GM21367 (cell line): ENCODE data around the gene KTI12.
"Not testable (repeated sequence)": the region's sequence is repeated elsewhere in the genome, so short reads cannot be mapped to it uniquely, and the experiment has no call there.

ENCODE experiments used
- ATAC-seq: cut with Tn5 transposase; IDR thresholded peaks from one replicate; pipeline ENCODE4 v1.9.1; 2021; ENCODE audit not compliant: unreplicated experiment

KTI12 gene

DNA sequence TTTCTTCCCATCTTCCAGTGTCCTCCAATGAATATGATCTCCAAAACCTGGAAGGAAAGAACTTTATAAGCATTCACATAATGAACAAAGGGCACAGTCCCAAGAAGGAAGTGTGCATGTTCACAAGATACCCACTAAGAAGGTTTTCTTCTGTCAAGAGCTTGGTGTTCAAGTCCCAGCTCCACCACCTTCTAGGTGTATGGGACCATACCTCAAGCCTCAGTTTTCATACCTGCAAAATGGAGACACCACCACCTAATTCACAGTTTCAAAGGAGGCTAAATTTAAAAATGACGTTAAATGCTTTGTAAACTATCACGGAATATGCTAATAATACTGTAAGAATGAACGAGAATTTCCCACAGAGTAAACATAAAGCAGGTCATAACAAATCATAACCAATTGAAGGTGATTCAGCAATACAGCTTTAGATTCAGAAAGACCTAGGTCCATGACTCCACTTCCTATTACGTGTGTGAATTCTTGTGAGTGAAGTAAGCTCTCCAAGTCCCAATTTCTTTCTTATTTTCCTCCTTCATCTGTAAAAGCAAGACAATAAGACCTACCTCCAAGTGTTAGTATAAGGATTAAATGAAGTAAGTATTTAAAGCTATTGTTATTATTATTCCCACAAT lies 8.1 kb upstream of the KTI12 start:
- ATAC-seq: no peak

DNA sequence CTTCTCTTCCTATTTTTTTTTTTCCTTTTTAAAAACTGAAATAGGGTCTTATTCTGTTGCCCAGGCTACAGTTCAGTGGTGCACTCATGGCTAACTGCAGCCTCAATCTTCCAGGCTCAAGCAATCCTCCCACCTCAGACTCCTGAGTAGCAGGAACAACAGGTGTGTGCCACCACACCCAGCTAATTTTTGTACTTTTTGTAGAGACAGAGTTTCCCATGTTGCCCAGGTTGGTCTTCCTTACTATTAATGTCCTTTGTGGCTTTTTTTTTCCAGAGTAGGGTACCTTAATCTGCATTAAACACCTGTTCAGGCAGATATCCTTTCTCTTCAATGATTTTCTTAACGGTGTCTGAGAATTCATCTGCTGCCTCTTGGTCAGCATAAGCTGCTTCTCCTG lies 4.3 kb upstream of the KTI12 start:
- no peak for ATAC-seq

DNA sequence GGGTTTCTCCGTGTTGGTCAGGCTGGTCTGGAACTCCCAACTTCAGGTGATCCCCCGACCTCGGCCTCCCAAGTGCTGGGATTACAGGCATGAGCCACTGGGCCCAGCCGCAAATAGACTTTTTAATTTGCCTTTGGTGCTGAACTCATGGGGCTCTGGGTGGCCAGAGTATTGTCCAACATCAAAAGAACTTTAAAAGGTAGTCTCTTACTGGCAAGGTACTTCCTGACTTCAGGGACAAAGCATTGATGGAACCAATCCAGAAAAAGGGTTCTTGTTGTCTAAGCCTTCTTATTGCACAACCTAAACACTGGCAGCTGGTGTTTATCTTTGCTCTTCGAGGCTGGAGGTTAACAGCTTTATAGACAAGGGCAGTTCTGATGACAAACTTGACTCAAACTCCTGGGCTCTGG lies 3.8 kb upstream of the KTI12 start:
- ATAC-seq: no peak

DNA sequence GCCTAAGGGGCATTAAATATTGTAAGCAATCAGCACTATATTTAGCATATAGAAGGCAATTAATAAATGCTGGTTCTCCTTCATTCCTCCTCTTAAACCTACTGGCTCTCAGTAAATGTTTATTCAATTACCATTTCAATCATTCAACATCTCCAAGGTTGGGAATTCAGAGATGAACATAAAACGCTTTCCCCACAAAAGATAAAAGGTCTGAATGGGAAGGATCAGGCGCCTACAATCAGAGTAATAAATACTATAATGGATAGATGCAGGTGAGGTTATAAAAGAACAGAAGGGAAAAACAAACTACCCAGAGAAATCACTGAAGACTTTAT lies 407 bp upstream of the KTI12 start:
- ATAC-seq: no peak

DNA sequence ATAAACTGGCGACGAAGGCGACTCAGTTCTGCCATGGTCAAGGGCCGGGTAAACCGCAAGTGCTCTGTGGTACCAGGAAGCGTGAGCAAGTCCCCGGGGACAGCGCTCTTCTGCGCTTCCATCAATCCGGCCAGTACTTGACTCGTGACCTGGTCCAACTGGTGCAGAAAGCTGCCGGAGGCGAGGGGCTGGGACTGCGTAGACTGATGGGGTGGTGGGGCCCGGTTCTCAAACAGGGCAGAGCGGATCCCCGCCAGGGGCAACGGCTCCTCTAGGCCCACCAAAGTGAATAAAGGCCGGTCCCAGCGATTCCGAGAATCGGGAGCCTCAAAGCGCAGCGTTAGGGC lies 852 bp downstream of the KTI12 start:
- peak; percentile 37 for ATAC-seq

DNA sequence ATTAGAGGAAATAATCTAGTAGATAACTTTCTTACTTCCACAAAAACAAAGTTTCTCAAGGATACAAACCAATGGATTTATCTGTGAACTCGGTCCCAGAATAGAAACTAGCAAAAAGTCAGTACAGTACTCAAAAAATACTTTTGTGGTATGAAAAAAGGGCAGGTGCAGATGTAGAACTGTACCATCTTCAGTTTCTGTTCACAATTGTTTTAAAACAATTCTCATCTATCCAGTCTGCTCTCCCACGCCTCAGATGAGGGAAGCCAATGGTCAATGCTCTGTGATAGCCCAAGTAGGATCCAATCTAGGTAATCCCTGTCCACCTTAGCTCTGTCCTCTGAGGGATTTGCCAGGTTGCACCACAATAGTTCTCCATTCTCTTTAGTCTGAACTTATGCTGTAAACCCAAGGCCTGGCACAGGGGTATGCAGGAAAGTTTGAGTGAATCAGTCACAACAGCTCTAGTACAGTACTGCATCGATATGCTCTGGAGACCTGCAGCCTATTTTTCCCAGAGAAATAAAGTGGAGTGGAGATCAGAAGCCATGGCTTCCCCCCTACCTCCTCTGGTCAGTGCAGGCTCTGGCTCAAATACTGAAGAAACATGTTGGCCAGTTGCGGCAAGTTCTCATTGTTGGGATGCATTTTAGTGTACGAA lies 1.4 kb downstream of the KTI12 start:
- no peak for ATAC-seq

DNA sequence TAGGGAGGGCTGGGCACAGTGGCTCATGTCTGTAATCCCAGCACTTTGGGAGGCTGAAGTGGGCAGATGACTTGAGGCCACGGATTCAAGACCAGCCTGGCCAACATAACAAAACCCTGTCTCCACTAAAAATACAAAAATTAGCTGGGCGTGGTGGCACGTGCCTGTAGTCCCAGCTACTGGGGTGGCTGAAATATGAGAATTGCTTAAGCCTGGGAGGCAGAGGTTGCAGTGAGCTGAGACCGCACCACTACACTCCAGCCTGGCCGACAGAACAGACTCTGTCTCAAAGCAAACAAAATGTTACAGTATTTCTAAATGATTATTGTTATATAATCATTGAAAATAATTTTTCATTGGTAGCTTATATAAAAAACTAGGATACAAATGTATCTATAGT lies 4.8 kb downstream of the KTI12 start:
- ATAC-seq: not testable (repeated sequence)

DNA sequence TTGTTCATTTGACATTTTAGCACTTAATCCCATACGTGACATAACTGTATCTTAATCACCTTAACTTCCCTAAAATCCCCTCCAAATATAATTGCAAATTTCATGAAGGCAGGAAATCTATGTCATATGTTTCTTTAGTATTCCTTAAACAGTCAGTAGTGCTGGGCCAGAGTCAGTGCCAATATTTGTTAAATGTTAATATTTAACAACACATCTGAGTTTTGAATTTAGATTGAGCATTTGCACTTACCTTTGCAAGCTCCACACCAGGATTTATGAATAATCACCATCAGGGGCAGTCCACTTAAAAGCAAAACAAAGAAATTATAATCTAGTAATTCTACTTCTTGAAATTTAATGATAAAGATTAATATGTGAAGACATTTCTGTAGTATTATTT lies 5.3 kb downstream of the KTI12 start:
- no peak for ATAC-seq

DNA sequence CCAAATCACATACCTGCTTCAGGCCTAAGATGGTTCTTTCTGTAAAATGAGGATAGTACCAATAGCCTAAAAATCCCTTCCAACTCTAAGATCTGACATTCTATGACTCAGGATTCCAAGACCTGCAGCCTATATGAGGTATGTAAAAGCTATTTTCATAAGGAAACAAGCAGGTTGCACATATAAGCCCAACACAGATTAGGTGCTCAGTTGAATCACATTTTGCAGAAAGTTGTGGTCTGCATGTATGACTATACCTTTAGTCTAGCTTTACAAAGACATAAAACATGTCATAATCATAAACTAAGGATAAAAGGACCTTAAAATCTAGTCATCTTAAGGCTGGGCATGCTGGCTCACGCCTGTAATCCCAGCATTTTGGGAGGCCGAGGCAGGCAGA lies 7.3 kb downstream of the KTI12 start:
- no peak for ATAC-seq

DNA sequence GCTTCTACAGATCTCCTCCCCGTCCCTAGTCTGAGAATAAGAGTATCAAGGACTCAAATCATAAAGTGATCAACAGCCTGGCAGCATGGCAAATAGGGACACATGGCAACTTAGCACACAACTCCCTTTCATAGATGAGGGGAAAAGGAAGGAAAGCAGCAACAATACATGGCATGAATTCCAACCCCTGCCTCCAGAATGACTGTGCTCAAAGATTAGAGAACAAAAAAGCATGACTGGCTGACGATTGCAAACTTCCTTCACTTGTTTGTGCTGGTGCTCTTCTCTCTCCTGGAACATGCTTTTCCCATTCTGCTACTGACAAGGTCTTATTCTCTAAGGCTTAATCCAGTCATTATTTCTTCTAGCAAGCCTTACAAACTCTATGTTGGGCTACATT lies 11.5 kb downstream of the KTI12 start:
- ATAC-seq: no peak

DNA sequence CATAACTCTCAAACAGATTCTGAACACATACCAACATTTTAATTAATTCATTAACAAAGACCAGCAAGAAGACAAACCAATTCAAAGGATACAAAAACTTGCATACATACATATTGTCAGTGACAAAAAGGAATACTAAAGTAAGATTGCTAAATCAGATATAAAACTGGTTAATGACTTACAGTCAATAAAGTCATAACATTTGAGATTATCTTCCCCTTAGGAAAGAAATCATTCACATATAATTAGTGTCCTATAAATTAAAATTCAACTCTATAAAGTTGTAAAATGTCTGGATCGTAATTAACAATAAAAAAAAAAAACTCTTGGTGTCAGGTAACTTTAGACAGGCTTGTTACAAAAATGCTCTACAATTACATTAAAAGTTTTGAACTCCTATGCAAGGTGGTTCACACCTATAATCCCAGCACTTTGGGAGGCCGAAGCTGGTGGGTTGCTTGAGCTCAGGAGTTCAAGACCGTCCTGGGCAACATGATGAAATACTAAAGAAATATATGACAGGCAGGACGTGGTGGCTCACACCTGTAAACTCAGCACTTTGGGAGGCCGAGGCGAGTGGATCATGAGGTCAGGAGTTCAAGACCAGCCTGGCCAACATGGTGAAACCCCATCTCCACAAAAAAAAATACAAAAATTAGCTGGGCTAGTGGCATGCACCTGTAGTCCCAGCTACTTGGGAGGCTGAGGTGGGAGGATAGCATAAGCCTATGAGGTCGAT lies 25.4 kb downstream of the KTI12 start:
- ATAC-seq: no peak

DNA sequence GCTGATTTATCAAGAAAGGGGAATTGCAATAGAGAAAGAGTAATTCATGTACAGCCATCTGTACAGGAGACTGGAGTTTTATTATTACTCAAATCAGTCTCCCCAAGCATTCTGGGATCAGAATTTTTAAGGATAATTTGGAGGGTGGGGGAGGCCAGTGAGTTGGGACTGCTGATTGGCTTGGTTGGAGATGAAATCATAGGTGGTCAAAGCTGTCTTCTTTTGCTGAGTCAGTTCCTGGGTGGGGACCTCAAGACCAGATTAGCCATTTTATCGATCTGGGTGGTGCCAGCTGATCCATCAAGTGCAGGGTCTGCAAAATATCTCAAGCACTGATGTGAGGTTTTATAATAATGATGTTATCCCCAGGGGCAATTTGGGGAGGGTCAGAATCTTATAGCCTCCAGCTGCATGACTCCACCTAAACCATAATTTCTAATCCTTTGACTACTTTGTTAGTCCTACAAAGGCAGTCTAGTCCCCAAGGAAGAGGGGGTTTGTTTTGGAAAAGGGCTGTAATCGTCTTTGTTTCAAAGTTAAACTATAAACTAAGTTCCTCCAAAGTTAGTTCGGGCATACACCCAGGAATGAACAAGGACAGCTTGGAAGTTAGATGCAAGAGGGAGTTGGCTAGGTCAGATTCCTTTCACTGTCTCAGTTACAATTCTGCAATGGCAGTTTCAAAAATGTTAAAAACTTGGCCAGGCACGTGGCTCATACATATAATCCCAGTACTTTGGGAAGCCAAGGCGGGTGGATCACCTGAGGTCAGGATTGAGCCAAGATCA lies 26.2 kb downstream of the KTI12 start:
- no peak for ATAC-seq

DNA sequence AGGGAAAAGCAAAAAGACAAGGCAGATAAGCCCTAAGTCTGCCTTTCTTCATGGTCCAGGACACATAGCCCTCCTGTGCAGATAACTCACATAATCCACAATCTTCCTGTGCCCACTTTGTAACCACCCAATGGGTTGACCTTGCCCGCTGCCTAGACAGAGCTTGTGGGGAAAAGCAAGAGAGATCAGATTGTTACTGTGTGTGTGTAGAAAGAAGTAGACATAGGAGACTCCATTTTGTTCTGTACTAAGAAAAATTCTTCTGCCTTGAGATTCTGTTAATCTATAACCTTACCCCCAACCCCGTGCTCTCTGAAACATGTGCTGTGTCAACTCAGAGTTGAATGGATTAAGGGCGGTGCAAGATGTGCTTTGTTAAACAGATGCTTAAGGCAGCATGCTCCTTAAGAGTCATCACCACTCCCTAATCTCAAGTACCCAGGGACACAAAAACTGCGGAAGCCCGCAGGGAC lies 27.5 kb downstream of the KTI12 start:
- ATAC-seq: not testable (repeated sequence)

DNA sequence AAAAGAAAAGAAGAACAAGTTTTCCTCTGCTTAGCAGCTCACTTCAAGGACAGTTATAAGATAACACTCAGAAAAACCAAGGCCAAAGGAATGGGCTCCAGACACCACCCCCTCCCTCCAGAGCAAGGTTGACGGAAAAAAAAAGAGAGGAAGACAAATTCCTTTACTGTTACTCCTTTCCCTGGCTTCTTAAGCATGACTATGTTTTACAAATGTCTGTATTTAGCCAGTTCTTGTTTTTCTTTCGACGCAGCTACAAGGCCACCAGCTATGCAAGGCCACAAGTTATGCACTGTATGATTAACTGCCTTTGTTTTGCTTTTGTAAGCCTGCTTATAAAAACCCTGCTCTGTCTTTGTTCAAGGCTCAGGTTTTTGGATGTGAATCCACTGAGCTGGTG lies 28.1 kb downstream of the KTI12 start:
- ATAC-seq: not testable (repeated sequence)

DNA sequence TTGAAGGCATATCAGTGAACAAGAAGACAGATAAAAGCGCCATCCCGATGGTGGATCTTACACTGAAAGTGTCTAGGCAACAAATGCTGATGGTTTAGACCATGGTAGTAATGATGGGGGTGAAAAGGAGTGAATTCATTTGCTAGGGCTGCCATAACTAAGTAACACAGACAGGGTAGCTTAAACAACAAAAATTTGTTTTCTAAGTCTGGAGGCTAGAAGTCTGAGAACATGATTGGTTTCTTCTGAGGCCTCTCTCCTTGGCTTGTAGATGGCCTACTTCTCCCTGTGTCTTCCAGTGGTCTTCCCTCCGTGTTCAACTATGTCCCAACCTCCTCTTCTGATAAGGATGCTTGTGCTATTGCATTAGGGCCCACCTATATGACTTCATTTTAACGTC lies 29.7 kb downstream of the KTI12 start:
- no peak for ATAC-seq

DNA sequence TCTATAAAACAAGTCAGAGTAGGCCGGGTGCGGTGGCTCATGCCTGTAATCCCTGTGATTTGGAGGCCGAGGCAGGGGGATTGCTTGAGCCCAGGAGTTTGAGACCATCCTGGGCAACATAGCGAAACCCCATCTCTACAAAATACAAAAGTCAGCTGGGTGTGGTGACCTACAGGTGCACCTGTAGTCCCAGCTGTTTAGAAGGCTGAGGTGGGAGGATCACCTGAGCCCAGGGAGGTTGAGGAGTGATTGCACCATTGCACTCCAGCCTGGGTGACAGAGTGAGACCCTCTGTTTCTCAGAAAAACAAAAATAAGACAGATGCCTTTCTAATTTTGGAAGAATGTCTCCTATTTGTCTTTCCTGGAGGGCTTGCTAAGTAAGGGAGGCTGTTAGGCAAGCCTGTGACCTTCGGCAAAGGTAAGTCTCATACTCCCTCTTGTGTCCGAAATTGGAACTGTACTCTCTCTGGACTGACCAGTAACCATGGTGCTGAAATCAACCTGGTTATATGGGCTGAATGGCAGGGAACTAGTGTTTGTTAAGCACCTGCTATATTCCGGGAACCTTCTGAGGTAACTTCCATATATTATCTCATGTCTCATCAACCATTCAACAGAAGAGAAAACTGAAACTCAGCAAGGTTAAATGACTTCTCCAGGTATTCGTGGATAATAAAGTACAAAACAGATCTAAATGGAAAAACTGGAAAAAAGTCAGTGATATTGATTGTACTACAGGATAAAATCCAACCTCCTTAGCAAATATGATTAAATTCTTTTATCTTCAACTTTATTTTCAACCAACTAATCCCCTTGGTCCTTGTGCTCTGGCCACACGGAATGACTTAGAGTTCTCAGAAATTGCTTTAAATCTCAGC lies 31.3 kb downstream of the KTI12 start:
- ATAC-seq: peak; percentile 70

DNA sequence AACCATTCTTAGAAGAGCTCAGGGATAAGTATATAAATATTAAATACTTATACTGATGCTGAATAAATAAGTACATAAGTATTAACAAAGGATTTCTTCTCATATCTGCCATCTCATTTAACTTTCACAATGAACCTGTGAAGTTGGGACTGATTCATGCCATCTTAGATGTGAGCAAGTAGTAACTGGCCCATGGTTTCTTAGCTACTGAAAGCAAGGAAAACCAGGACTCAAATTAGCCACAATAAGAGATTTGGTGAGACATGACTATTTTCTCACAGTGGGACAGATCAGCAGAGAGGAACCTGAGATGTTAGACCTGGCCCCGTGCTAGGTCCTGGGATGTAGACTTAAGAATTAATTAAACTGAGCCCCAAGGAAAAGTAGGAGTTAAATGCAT lies 34.9 kb downstream of the KTI12 start:
- ATAC-seq: no peak

DNA sequence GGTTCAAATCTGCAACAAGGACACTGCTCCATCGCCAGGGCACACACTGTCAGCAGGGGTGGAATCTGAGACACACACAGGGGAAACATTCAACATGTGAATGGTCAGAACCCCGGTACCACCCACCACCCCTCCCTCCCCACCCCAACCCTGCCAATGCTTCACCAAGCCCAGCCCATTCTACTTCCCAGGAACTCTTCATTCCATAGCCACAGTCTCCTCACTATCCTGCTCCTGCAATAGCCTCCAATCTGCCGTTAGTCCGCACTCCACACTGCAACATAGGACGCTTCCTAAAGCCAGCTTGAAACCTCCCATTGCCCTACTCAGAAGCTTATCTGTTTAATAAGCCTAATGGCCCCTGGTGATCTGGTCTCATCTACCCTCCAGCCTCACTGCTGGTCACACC lies 35.6 kb downstream of the KTI12 start:
- no peak for ATAC-seq

DNA sequence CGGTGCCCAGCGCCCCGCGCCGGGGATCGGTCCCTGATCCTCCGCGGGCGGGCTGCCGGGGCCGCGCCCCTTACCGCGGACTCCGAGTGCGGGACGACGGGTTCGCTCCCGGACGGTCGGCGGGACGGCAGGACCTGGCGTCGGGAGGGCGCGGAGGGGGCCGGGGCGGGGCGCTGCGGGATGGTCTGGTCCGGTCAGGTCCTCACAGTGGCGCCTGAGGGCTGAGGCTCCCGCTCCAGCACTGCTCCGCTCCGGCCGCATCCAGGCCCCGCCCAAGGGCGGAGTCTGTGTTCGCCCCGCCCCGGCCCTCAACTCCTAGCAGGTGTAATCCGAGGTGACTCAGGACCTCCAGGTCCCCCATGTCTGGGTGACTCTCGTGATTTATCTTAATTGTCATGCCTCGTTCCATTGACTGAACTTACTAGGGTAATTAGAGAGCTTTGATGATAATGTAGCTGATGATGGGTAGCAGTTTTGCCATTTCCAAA lies 43.1 kb downstream of the KTI12 start, which contains the start of gene RAB3B:
TSS of gene RAB3B (minus strand) at position 223 of the 488 bp plus-strand sequence. CDS start 13,583 bp downstream, outside the sequence.
- ATAC-seq: no peak
